Mucosa of rectum (tissue), 2 donors: ENCODE measurements around the gene ARID1B.

Experiments
- H3K27ac ChIP-seq, 2 donors: one replicate each; pipeline ENCODE4 v1.7.0; 2013; ENCODE audit warnings: inconsistent platforms in 2 of 2, low read depth in 2 of 2, low read length in 2 of 2
- H3K27me3 ChIP-seq, 2 donors: one replicate each; pipeline ENCODE4 v1.7.0; 2013; ENCODE audit warnings: low read length in 2 of 2; ENCODE audit not compliant: control insufficient read depth in 2 of 2, insufficient read depth in 2 of 2
- H3K36me3 ChIP-seq, 2 donors: one replicate each; pipeline ENCODE4 v1.7.0; 2013; ENCODE audit warnings: low read length in 2 of 2; ENCODE audit not compliant: control insufficient read depth in 2 of 2, insufficient read depth in 2 of 2
- H3K4me1 ChIP-seq, 2 donors: one replicate each; pipeline ENCODE4 v1.7.0; 2013; ENCODE audit warnings: low read length in 2 of 2, mild to moderate bottlenecking in 1 of 2; ENCODE audit not compliant: control insufficient read depth in 2 of 2, insufficient read depth in 2 of 2
- H3K4me3 ChIP-seq, 2 donors: one replicate each; pipeline ENCODE4 v1.7.0; 2013; ENCODE audit warnings: low read length in 2 of 2
- H3K9ac ChIP-seq, 2 donors: one replicate each; pipeline ENCODE4 v1.7.0; 2013; ENCODE audit warnings: low read length in 2 of 2, low read depth in 1 of 2, mild to moderate bottlenecking in 1 of 2
- H3K9me3 ChIP-seq, 2 donors: one replicate each; pipeline ENCODE4 v1.7.0; 2013; ENCODE audit warnings: low read length in 2 of 2; ENCODE audit not compliant: control insufficient read depth in 2 of 2
- donor health status: healthy.
- donor health status: Normal muscosa, but diverticular disease.

The ARID1B gene

GRCh38 chr6:157218371-157219198 is 441.4 kb downstream of the ARID1B start:
- Histone ChIP-seq H3K27me3 (no peaks in the 10 kb centered on the region), H3K36me3 (no peaks in the 10 kb centered on the region), H3K4me3 (no peak overlapping the region), H3K9me3 (no peaks in the 10 kb centered on the region), H3K9ac (peak overlapping the region in 1 of 2 donors; percentile 41), H3K27ac (no peak overlapping the region), H3K4me1 (peaks cover 15 to 17% of the 10 kb centered on the region in 2 donors)

GRCh38 chr6:157219201-157220200 is 442.3 kb downstream of the ARID1B start:
- H3K4me1 ChIP-seq = peaks cover 15 to 17% of the 10 kb centered on the region in 2 donors
- H3K9ac ChIP-seq = peak overlapping the region in 1 of 2 donors; percentile 41
- H3K36me3 ChIP-seq = no peaks in the 10 kb centered on the region
- H3K27me3 ChIP-seq = no peaks in the 10 kb centered on the region
- H3K4me3 ChIP-seq = no peak overlapping the region
- no peaks in the 10 kb centered on the region for H3K9me3 ChIP-seq
- H3K27ac ChIP-seq = no peak overlapping the region

DNA sequence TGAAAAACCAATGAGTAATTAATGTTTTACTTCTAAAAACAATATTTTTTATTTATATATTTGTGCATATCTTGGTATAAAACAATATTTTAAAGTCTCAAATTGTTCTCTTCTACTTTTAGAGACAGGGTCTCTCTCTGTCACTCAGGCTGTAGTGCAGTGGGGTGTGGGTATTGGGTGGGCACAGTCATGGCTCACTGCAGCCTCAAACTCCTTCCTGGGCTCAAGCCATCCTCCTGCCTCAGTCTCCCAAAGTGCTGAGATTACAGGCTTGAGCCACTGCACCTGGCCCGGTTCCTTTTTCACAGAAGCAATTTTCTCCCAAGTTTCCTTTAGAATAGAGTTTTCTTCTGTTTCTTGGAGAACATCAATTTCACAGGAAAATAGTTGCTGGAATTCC is 443.3 kb downstream of the ARID1B start:
- Histone ChIP-seq H3K4me3 (peak overlapping the region in 1 of 2 donors; percentile 71), H3K9ac (peak overlapping the region in 1 of 2 donors; percentile 67)

GRCh38 chr6:157221049-157221816 is 444.1 kb downstream of the ARID1B start:
- Histone ChIP-seq H3K27ac (peak overlapping the region in 1 of 2 donors; percentile 40), H3K9ac (peak overlapping the region; percentile 65 to 67), H3K27me3 (no peaks in the 10 kb centered on the region), H3K4me1 (peaks cover 15 to 17% of the 10 kb centered on the region in 2 donors), H3K4me3 (peak overlapping the region; percentile 56 to 71), H3K9me3 (no peaks in the 10 kb centered on the region), H3K36me3 (no peaks in the 10 kb centered on the region)

More for the DNA sequence above, 443.3 kb downstream of the ARID1B start:
- H3K36me3 ChIP-seq = no peaks in the 10 kb centered on the region
- peak overlapping the region in 1 of 2 donors; percentile 40 for H3K27ac ChIP-seq
- no peaks in the 10 kb centered on the region for H3K9me3 ChIP-seq
- no peaks in the 10 kb centered on the region for H3K27me3 ChIP-seq
- peaks cover 15 to 17% of the 10 kb centered on the region in 2 donors for H3K4me1 ChIP-seq

GRCh38 chr6:157221817-157222175 is 444.6 kb downstream of the ARID1B start:
- H3K9me3 ChIP-seq = no peaks in the 10 kb centered on the region
- H3K36me3 ChIP-seq = no peaks in the 10 kb centered on the region
- no peak overlapping the region for H3K9ac ChIP-seq
- no peaks in the 10 kb centered on the region for H3K27me3 ChIP-seq
- peaks cover 15 to 17% of the 10 kb centered on the region in 2 donors for H3K4me1 ChIP-seq
- H3K27ac ChIP-seq = no peak overlapping the region
- no peak overlapping the region for H3K4me3 ChIP-seq

DNA sequence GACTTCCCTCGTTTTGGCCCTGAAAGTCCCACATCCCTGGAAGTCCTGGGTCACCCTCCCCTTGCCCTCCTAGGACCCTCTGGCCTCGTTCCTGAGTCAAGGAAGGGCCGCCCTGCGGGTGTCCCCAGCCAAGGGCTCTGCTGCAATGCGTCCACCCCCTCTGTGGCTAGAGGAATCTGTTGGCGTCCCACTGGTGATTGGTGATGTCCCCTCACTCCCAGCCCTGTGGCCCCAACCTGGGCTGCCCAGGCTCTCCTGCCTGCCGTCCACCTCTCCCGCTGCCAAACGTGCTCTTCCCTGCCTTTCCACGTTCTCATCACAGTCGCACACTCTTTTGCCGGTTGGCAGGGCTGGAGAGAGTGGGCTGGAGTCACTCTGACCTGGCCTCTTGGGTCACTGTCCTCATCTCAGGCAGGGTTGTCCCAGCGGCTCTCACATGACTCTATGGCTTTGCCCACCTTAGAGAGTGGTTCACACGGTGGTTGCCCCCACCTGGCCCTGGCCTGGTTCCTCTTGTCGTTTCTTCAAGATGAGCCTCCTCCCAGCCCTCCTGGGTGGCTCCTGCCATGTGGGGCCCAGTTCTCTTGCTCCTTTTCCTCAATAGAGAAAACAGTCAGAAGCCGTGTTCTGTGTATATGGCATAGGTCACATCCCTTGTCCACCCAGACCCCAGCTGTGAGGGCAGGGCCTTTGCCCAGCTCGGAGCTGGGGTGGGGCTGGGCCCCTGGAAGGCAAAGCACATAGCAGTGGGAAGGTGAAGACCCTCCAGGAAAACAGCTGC is 445.2 kb downstream of the ARID1B start:
- Histone ChIP-seq H3K4me3 (no peak overlapping the region), H3K36me3 (no peaks in the 10 kb centered on the region), H3K27me3 (no peaks in the 10 kb centered on the region), H3K9me3 (no peaks in the 10 kb centered on the region), H3K9ac (no peak overlapping the region), H3K4me1 (peaks cover 15 to 17% of the 10 kb centered on the region in 2 donors), H3K27ac (no peak overlapping the region)

- peaks cover 15 to 17% of the 10 kb centered on the region in 2 donors for H3K4me1 ChIP-seq
- no peaks in the 10 kb centered on the region for H3K36me3 ChIP-seq
- no peaks in the 10 kb centered on the region for H3K27me3 ChIP-seq
- H3K9ac ChIP-seq = no peak overlapping the region
- no peaks in the 10 kb centered on the region for H3K9me3 ChIP-seq
- no peak overlapping the region for H3K4me3 ChIP-seq
- no peak overlapping the region for H3K27ac ChIP-seq
These were observed 445.8 kb downstream of the ARID1B start for GRCh38 chr6:157223021-157223430.

GRCh38 chr6:157223511-157223910 is 446.3 kb downstream of the ARID1B start:
- H3K9me3 ChIP-seq = no peaks in the 10 kb centered on the region
- no peak overlapping the region for H3K27ac ChIP-seq
- H3K4me3 ChIP-seq = no peak overlapping the region
- H3K9ac ChIP-seq = no peak overlapping the region
- peaks cover 15 to 17% of the 10 kb centered on the region in 2 donors for H3K4me1 ChIP-seq
- H3K36me3 ChIP-seq = no peaks in the 10 kb centered on the region
- no peaks in the 10 kb centered on the region for H3K27me3 ChIP-seq
